ENCODE data around the gene CPT2. TPM values are rescaled to one million over a fixed set of nuclear protein-coding genes. Genes with fewer than 3 reads are reported as not detected.

CPT2 gene
- total and polyA plus RNA-seq, 9 of the 15 experiments (the other 6 are each of a cell fraction or from before 2014, with no cell fraction given), result 7.6 to 25.1 (median 16.8) TPM

DNA sequence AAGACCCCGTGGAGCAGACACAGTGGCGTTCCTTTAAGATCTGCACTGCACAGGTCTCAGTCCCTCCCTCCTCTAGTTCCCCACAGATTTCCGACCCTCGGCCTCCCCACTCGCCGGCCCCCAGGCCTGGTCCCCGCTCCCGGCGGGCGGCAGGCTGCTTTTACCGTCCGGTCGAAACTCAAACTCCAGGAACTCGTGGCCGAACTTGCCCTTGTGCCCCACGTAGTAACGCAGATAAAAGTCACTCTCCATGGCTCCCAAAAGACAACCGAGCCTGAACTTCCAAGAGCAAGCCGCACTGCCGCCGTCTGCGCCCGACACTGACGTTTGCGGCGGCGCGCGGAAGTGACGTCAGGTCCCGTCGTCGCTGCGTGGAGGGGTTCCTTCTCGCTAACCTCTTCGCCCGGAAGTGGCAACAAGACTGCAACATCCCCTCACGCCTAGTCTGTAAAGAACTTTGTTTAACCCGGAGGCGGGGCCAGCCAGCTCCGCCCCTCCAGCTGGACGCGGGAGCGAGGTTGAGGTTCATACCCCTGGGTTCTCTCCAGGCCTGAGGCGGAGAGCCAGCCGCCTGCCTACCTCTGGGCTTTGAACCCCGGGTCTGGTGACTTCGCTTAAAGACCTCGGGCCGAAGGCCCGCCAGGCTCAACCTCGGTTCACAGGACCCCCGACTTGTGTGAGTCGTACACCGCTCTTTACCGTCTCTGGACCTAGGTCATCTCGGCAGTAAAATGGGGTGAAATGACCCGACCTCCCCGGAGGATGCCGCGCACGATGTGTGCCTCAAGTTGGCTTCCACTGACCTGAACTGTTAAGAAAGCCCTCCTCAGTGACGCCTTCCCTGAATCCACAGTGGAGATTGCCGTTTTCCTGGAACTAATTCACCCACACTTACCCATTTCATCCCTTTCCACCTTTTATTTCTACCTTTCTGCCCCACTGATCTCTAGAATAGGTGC, 41.9 kb downstream of the CPT2 start, which contains the start of gene MAGOH (continued):
- peak; percentile 95 for TF ChIP-seq POLR2G (IDR thresholded peaks at IDR 0.05; ENCODE audit: low read depth, low read length)
- peak; percentile 77 for TF ChIP-seq POLR2H (tag; IDR thresholded peaks at IDR 0.05; ENCODE audit: low read depth)
- TF ChIP-seq MED1 (CRISPR knock-in tag; IDR thresholded peaks at IDR 0.05; ENCODE audit: borderline replicate concordance), result no peak
- no peak for TF ChIP-seq ZNF766 (CRISPR knock-in tag; conservative IDR thresholded peaks at IDR 0.05)
- TF ChIP-seq SMAD1 (IDR thresholded peaks at IDR 0.05; ENCODE audit: low read depth, low read length, partially characterized antibody), result no peak
- TF ChIP-seq SREBF1 (IDR thresholded peaks at IDR 0.05; ENCODE audit: borderline replicate concordance, low read depth, low read length), result no peak
- no peak for TF ChIP-seq RBM39 (optimal IDR thresholded peaks at IDR 0.05; ENCODE audit: low read depth, low read length)
- peak; percentile 76 for TF ChIP-seq KDM5B (IDR thresholded peaks at IDR 0.05; ENCODE audit: insufficient replicate concordance, low read depth, low read length)
- no peak for TF ChIP-seq GTF2E2 (tag; IDR thresholded peaks at IDR 0.05)
- peak; percentile 52; the same call in 1 of the 2 replicates for TF ChIP-seq ZBTB7A (IDR thresholded peaks at IDR 0.05; ENCODE audit: borderline replicate concordance, control insufficient read depth, low read depth, low read length)
- TF ChIP-seq, protein P1, sequence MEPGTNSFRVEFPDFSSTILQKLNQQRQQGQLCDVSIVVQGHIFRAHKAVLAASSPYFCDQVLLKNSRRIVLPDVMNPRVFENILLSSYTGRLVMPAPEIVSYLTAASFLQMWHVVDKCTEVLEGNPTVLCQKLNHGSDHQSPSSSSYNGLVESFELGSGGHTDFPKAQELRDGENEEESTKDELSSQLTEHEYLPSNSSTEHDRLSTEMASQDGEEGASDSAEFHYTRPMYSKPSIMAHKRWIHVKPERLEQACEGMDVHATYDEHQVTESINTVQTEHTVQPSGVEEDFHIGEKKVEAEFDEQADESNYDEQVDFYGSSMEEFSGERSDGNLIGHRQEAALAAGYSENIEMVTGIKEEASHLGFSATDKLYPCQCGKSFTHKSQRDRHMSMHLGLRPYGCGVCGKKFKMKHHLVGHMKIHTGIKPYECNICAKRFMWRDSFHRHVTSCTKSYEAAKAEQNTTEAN (CRISPR knock-in tag; IDR thresholded peaks at IDR 0.05), result no peak; the same call in 1 of the 2 replicates
- 0 out of 2 replicates have a peak, but pooled peaks have one; percentile 18 for TF ChIP-seq LEF1 (IDR thresholded peaks at IDR 0.05)
- TF ChIP-seq ARHGAP35 (IDR thresholded peaks at IDR 0.05; ENCODE audit: partially characterized antibody), result no peak
- peak; percentile 38; the same call in 1 of the 2 replicates for TF ChIP-seq NCOR1 (IDR thresholded peaks at IDR 0.05)
- TF ChIP-seq, protein P2, sequence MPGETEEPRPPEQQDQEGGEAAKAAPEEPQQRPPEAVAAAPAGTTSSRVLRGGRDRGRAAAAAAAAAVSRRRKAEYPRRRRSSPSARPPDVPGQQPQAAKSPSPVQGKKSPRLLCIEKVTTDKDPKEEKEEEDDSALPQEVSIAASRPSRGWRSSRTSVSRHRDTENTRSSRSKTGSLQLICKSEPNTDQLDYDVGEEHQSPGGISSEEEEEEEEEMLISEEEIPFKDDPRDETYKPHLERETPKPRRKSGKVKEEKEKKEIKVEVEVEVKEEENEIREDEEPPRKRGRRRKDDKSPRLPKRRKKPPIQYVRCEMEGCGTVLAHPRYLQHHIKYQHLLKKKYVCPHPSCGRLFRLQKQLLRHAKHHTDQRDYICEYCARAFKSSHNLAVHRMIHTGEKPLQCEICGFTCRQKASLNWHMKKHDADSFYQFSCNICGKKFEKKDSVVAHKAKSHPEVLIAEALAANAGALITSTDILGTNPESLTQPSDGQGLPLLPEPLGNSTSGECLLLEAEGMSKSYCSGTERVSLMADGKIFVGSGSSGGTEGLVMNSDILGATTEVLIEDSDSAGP (CRISPR knock-in tag; IDR thresholded peaks at IDR 0.05), result no peak
- TF ChIP-seq, protein P3, sequence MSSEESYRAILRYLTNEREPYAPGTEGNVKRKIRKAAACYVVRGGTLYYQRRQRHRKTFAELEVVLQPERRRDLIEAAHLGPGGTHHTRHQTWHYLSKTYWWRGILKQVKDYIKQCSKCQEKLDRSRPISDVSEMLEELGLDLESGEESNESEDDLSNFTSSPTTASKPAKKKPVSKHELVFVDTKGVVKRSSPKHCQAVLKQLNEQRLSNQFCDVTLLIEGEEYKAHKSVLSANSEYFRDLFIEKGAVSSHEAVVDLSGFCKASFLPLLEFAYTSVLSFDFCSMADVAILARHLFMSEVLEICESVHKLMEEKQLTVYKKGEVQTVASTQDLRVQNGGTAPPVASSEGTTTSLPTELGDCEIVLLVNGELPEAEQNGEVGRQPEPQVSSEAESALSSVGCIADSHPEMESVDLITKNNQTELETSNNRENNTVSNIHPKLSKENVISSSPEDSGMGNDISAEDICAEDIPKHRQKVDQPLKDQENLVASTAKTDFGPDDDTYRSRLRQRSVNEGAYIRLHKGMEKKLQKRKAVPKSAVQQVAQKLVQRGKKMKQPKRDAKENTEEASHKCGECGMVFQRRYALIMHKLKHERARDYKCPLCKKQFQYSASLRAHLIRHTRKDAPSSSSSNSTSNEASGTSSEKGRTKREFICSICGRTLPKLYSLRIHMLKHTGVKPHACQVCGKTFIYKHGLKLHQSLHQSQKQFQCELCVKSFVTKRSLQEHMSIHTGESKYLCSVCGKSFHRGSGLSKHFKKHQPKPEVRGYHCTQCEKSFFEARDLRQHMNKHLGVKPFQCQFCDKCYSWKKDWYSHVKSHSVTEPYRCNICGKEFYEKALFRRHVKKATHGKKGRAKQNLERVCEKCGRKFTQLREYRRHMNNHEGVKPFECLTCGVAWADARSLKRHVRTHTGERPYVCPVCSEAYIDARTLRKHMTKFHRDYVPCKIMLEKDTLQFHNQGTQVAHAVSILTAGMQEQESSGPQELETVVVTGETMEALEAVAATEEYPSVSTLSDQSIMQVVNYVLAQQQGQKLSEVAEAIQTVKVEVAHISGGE (CRISPR knock-in tag; IDR thresholded peaks at IDR 0.05), result peak in 1 of 3 experiments; percentile 92; a peak in 2 of 6 replicates
- TF ChIP-seq, protein P4, sequence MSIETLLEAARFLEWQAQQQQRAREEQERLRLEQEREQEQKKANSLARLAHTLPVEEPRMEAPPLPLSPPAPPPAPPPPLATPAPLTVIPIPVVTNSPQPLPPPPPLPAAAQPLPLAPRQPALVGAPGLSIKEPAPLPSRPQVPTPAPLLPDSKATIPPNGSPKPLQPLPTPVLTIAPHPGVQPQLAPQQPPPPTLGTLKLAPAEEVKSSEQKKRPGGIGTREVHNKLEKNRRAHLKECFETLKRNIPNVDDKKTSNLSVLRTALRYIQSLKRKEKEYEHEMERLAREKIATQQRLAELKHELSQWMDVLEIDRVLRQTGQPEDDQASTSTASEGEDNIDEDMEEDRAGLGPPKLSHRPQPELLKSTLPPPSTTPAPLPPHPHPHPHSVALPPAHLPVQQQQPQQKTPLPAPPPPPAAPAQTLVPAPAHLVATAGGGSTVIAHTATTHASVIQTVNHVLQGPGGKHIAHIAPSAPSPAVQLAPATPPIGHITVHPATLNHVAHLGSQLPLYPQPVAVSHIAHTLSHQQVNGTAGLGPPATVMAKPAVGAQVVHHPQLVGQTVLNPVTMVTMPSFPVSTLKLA (conservative IDR thresholded peaks at IDR 0.05), result peak; percentile 87 to 96
